ENCODE results near the gene C6orf62.

GRCh38 chr6:24689964-24690363 lies 29.0 kb downstream of the C6orf62 start:
- TF ChIP-seq CTCF (conservative IDR thresholded peaks at IDR 0.05; ENCODE audit: low read depth, low read length): no peak
- no peak for TF ChIP-seq POLR2A (IDR thresholded peaks at IDR 0.05; ENCODE audit: low read depth, low read length)
- no peak for TF ChIP-seq CEBPB (IDR thresholded peaks at IDR 0.05; ENCODE audit: low read depth, low read length)
- TF ChIP-seq MXI1 (IDR thresholded peaks at IDR 0.05; ENCODE audit: borderline replicate concordance, low read depth, low read length): no peak
- no peak for TF ChIP-seq RAD21 (IDR thresholded peaks at IDR 0.05; ENCODE audit: low read length)
- no peak for TF ChIP-seq USF2 (IDR thresholded peaks at IDR 0.05; ENCODE audit: low read depth, low read length)

Data from IMR-90 (cell line).